Activated naive CD4-positive, alpha-beta T cell (primary cell): ENCODE measurements around the gene MRPL1.
A peak's percentile ranks its signal among the peaks of the same experiment; 100 is the strongest.
"Not testable (repeated sequence)": the region's sequence is repeated elsewhere in the genome, so short reads cannot be mapped to it uniquely, and the experiment has no call there.

Experiments used
- DNase-seq, 4 experiments: peaks; one replicate each; lab custom pipeline; 2025; lab: John Stamatoyannopoulos, UW

The MRPL1 gene

GRCh38 chr4:77849278-77849965, 13.2 kb upstream of the MRPL1 start:
- DNase-seq = no peak

GRCh38 chr4:77852892-77853495, 9.6 kb upstream of the MRPL1 start:
- DNase-seq = peak in 2 of 4 experiments; percentile 19 to 21

DNA sequence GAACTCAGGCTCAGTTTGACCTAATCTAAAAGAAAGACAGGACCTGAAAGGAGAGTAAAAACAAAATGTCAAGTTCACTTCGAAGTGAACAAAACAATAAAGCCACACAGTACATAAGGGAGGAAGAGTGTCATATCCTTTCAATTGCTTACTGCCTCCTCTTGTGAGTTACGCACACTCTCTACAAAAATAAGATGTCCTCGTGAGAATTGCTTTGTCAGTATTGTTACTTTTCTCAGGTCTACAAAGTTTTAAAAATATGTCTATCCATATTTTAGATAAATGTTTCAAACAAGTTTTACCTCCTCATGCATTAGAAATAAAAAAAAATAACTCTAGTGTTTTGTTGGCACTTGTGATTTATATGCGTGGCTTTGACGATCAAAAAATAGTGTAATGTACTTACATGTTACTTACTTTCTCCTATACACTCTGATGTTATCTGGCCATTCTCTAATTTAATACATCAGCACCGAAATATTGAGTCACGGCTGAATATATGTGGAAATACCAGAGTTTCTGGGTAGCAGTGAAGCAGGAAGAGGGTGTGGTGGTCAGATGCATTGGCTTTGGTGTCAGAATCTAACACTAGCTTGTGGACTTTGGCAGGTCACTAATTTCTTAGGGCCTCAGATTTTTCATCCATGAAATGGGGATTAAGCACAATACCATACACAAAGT, 8.1 kb upstream of the MRPL1 start:
- DNase-seq = no peak

- DNase-seq = no peak
Measured at GRCh38 chr4:77856152-77856551, 6.5 kb upstream of the MRPL1 start.

GRCh38 chr4:77859256-77859655, 3.4 kb upstream of the MRPL1 start:
- no peak for DNase-seq

- no peak for DNase-seq
Measured at GRCh38 chr4:77861495-77861894, 1.1 kb upstream of the MRPL1 start.

DNA sequence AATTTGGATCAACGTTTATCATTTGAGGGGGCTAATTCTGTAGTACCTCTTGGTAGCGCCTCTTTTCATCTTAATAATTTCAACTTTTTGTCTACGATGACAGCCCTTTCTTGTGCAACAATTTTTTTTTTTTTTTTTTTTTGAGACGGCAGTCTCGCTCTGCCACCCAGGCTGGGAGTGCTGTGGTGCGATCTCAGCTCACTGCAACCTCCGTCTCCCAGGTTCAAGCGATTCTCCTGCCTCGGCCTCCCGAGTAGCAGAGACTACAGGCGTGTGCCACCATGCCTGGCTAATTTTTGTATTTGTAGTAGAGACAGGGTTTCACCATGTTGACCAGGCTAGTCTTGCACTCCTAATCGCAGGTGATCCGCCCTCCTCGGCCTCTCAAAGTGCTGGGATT, 711 bp downstream of the MRPL1 start:
- not testable (repeated sequence) for DNase-seq

DNA sequence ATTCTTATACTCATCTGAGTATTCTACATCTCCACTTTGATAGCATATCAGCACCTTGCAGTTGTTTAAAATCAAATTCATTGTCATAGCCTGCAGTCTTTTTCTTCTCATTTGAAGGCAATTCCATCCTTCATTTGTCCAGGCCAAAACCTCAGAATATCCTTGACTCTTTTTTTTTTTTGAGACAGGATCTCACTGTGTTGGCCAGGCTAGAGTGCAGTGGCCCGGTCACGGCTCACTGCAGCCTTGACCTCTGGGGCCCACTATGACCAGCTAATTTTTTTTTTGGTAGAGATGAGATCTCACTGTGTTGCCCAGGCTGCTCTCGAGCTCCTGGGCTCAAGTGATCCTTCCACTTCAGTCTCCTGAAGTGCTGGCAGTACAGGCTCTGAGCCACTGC, 2.6 kb downstream of the MRPL1 start:
- no peak for DNase-seq

- no peak for DNase-seq
Measured at GRCh38 chr4:77872723-77873445, 10.3 kb downstream of the MRPL1 start.

- no peak for DNase-seq
Measured at GRCh38 chr4:77877167-77877566, 14.5 kb downstream of the MRPL1 start.

DNA sequence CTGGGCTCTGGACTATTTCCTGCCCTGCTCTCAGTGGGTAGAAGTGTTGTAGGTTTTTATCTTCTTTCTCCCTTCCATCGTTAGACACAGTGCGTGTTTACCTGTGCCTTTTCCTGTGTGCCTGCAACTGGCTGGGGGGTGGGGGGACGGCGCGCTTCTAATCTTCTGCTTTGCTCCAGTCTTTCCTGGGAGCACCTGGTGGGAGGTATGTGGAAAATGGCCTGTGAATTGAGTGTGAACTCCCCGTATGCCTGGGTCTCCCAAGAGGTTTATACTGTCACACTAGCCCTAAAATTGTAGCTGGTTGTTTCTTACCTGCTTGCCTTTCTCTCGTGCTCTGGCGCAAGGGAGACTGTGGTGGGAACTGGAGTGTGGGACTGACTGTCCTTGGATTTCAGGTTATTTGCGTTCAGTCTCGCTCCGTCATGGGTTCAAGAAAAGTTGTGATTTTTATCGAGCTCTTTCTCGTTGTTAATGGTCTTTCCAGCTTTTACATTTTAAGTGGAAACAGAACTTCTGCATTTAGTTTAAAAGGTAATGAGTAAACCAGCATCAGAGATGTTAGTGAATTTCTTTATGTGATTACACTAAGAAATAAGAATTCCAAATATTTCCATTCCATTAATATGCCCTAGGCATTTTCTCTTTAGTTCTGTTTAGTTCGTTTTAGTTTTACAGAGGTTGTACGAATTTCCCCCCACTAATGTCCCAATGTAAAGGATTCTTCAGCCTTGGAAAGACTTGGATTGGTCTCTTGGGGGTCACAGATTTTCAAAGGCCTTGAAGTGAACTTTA, 15.3 kb downstream of the MRPL1 start:
- DNase-seq = no peak

GRCh38 chr4:77880784-77881183, 18.2 kb downstream of the MRPL1 start:
- no peak for DNase-seq

GRCh38 chr4:77881460-77882295, 19.0 kb downstream of the MRPL1 start:
- DNase-seq = no peak

DNA sequence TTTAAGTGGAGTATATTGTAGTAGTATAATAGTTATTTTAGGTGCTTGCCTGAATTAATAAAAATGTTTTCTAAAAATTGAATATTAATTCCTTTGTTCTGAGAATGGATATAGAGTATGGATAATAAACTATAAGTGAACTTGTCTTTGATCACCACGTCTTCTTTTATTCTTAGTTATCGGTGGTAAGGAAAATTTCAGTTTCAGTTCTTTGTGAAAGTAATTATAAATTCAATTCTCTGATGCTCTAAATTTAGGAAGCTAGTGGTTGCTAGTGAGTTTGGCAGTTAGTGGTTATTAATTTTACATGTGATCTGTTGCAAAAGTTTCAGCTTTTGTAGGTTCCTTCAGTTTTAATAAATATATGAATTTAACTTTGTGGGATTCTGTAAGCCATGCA, 30.8 kb downstream of the MRPL1 start:
- DNase-seq = no peak

DNA sequence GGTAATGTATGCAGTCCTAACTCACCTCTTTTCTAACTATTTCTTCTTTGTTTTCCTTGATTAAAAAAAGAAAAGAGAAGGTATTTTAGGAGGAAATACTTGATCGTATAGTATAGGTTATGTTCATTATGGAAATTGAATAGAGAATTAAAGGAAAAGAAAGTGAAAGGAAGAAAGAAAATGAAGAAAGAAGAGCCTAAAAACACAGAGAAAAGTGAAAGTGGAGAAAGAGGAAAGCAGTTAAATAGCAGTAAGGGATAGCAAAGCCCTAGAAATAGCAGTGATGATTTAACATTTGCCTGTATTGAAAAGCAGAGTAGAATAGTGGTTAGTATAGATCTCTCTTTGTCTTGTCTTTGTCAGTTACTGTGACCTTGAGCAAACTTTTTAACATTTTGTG, 37.0 kb downstream of the MRPL1 start:
- DNase-seq = no peak

DNA sequence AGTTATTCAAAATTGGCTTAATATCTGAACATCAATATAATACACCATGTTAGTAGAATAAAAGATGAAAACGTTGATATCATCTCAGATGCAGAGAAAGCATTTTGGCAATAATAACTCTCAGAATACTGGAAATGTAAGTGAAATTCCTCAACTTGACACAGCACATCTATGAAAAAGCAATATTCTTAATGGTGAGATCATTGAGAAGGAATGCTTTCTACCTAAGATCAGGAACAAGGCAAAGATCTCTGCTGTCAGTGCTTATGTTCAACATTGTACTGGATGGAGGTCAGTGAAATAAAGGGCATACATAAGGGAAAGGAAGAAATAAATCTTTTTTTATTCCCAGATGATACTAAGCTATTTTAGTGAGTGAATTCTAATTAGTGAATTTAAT, 40.6 kb downstream of the MRPL1 start:
- no peak for DNase-seq

GRCh38 chr4:77905651-77906263, 43.1 kb downstream of the MRPL1 start:
- DNase-seq = no peak

GRCh38 chr4:77910676-77911075, 48.0 kb downstream of the MRPL1 start:
- no peak for DNase-seq

- no peak for DNase-seq
Measured at GRCh38 chr4:77911091-77911490, 48.5 kb downstream of the MRPL1 start.

- DNase-seq = no peak
Measured at GRCh38 chr4:77911842-77912450, 49.3 kb downstream of the MRPL1 start.
